HCT116 (cell line): ENCODE data around the gene MRGPRX2.

Experiments
- CEBPB ChIP-seq: IDR thresholded peaks from 2 replicates; pipeline ENCODE4 v1.6.1; 2012; ENCODE audit warnings: low read depth
- CTCF ChIP-seq, 3 experiments: fragments of 200-600 bp in 1 of 3; sonication (generic) in 1 of 3; IDR thresholded peaks in 2 of 3; conservative IDR thresholded peaks in 1 of 3; 2 replicates each; pipeline ENCODE4 v1.5.1; 2012 to 2017; ENCODE audit warnings: low read depth in 2 of 3, low read length in 2 of 3, antibody characterized with exemption in 1 of 3, borderline replicate concordance in 1 of 3, control low read depth in 1 of 3, mild to moderate bottlenecking in 1 of 3, mixed read lengths in 1 of 3, mixed run types in 1 of 3, moderate library complexity in 1 of 3; ENCODE audit not compliant: insufficient read depth in 1 of 3
- ELF1 ChIP-seq: IDR thresholded peaks from 2 replicates; pipeline ENCODE4 v1.6.1; 2012; ENCODE audit warnings: low read depth, borderline replicate concordance
- EZH2 ChIP-seq: fragments of 200-600 bp; sonication (generic); IDR thresholded peaks from 2 replicates; pipeline ENCODE4 v1.6.1; 2017; ENCODE audit warnings: antibody characterized with exemption, mixed run types
- EZH2phosphoT487 ChIP-seq: fragments of 200-600 bp; IDR thresholded peaks from 2 replicates; pipeline ENCODE4 v1.6.1; 2018; ENCODE audit warnings: antibody characterized with exemption, borderline replicate concordance
- JUND ChIP-seq: IDR thresholded peaks from 2 replicates; pipeline ENCODE4 v1.6.1; 2012
- POLR2A ChIP-seq: IDR thresholded peaks from 2 replicates; pipeline ENCODE4 v1.7.0; 2011; ENCODE audit warnings: borderline replicate concordance; ENCODE audit not compliant: insufficient read depth, insufficient read length; ENCODE audit errors: extremely low read depth
- REST ChIP-seq: IDR thresholded peaks from 2 replicates; pipeline ENCODE4 v1.6.1; 2012; ENCODE audit warnings: low read depth
- SIN3A ChIP-seq: IDR thresholded peaks from 2 replicates; pipeline ENCODE4 v1.6.1; 2012; ENCODE audit warnings: low read depth
- TCF7L2 ChIP-seq: IDR thresholded peaks from 2 replicates; pipeline ENCODE4 v1.7.0; 2011; ENCODE audit warnings: borderline replicate concordance, inconsistent platforms; ENCODE audit not compliant: insufficient read depth, insufficient read length; ENCODE audit errors: extremely low read depth
- ZBTB33 ChIP-seq: IDR thresholded peaks from 2 replicates; pipeline ENCODE4 v1.6.1; 2011; ENCODE audit warnings: mild to moderate bottlenecking, low read length, moderate library complexity; ENCODE audit not compliant: insufficient replicate concordance; ENCODE audit errors: extremely low read depth
- ZNF274 ChIP-seq: fragments of 200-500 bp; sonication (Bioruptor generic); IDR thresholded peaks from 2 replicates; pipeline ENCODE4 v1.6.1; 2014; ENCODE audit warnings: mild to moderate bottlenecking, low read depth, low read length, inconsistent platforms
- TF ChIP-seq, protein P1 (sequence below): IDR thresholded peaks from 2 replicates; pipeline ENCODE4 v1.6.1; 2012

DNA sequence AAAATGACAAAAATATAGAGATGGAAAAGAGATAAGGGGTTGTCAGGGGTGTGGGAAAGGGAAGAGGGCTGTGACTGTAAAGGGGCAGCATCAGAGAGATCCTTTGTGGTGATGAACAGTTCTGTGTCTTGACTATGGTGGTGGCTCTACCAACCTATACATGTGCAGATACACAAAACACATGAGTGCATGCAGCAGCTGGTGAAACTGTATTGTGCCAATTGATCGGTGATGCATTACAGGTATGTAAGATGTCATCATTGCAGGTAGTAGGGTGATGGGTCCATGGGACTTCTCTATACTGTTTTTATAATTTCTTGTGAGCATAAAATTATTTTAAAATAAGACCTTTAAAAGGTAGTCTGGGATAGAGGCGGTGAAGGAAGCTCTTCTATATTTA, 32.3 kb upstream of the MRGPRX2 start:
- TF ChIP-seq, protein P1, sequence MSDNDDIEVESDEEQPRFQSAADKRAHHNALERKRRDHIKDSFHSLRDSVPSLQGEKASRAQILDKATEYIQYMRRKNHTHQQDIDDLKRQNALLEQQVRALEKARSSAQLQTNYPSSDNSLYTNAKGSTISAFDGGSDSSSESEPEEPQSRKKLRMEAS, result no peak
- no peak for TF ChIP-seq CTCF (IDR thresholded peaks at IDR 0.05 in 2 of 3, conservative IDR thresholded peaks at IDR 0.05 in 1 of 3; ENCODE audit: borderline replicate concordance in 1 of 3, insufficient read depth in 1 of 3, low read depth in 2 of 3, low read length in 2 of 3)
- TF ChIP-seq TCF7L2, result no peak
- TF ChIP-seq ELF1, result no peak
- TF ChIP-seq JUND, result no peak
- no peak for TF ChIP-seq REST
- TF ChIP-seq SIN3A, result no peak
- no peak for TF ChIP-seq EZH2
- no peak for TF ChIP-seq EZH2phosphoT487
- no peak for TF ChIP-seq POLR2A
- no peak for TF ChIP-seq ZBTB33
- no peak for TF ChIP-seq ZNF274
- no peak for TF ChIP-seq CEBPB
